Right hindlimb (tissue), 1 donor: ENCODE data around the gene AFAP1L1.

Experiments
- DNase-seq: peaks from one replicate; pipeline ENCODE4 v3.0.0-alpha.2; 2018

Gene AFAP1L1

DNA sequence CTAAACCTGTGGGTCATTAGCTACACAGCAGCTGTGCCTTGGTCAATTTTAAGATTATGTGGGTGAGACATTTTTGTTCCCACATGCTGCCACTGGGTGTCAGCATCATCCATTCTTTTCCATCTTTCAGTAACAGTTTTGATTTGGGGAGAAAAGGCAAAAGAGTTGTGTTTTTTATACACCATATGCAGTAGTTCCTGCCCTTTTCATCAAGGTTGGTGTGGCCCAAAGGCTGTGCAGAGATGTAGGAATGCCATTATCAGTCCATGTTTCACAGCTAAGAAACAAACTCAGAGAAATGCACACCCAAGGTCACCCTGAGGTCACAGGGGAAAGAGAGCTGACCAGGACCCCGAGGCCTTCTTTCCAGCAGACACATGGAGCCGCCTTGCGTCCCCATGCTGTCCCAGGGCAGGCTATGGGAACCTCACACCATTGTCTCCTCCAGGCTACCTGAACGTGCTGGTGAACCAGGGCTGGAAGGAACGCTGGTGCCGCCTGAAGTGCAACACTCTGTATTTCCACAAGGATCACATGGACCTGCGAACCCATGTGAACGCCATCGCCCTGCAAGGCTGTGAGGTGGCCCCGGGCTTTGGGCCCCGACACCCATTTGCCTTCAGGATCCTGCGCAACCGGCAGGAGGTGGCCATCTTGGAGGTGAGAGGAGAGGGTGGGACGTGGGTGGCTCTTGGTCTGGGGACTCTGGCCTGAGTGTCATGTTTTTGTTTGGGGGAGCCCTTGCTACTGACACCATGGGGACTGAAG is 45.8 kb downstream of the AFAP1L1 start:
- peak; percentile 51 for DNase-seq

DNA sequence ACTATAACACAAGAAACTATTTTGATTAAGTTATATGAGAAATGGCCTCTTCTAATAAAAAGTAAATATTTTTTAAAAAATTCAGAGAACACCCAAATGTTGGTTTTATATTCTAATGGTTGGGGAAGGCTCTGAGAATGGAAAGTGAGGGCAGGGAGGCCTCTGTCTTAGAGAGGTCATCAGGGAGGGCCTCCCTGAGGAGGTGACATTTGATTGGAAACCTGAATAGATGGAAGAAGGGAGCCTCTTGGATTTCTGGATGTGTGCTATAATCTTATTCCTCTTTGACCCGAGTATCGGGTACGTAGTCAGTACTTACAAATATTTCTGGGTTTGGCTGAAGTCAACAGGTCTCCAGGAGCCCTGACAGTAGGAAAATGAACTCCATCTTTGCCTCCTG is 47.5 kb downstream of the AFAP1L1 start:
- DNase-seq: no peak

- peak; percentile 88 for DNase-seq
Measured at GRCh38 chr5:149320791-149321330, 49.2 kb downstream of the AFAP1L1 start.

- no peak for DNase-seq
Measured at GRCh38 chr5:149322518-149322917, 50.9 kb downstream of the AFAP1L1 start.

DNA sequence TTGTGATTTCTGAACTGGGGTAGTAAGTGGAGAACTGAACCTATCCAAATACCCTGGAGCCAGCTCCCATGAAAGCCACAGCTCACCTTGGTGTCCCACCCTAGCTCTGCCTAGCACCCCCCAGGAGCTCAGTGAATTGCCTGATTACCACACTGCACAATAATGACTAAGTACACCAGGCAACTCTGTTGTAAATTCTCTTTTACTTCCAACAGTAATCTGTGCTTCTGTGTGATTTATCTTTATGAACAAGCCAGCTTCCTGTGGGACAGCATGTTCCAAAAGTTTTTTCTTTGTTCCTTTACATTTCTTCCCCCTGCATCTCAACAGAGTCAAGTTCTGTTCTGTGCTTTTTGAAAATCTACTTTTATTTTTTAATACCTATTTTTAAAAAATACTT is 51.6 kb downstream of the AFAP1L1 start:
- no peak for DNase-seq

DNA sequence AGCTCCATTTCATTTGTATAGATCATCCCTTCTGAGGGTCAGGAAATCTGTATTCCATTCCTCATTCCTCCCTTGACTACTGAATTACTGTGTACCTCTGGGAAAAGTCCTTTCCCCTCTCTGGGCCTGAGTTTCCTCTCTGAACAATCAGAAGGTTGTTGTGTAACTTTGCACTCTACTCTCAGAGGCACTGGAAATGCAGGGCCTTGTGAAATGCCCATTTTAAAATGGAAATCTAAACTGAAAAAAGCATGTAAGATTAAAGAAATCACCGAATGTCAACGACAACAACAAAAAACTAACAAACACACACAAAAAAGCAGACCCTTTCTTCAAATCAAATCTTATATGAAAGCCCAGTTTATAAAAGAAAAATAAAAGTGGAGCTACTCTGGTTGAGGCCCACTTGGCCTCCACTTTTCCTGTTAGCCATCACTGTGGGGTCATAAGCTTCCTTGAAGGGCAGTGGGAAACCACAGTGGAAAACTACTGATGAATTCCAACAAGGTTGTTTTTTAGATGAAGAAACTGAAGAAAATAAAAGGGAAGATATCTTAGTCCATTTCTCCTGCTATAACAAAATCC is 52.1 kb downstream of the AFAP1L1 start:
- no peak for DNase-seq

GRCh38 chr5:149324641-149325040 is 53.0 kb downstream of the AFAP1L1 start:
- no peak for DNase-seq

GRCh38 chr5:149325166-149325735 is 53.6 kb downstream of the AFAP1L1 start:
- DNase-seq: no peak

DNA sequence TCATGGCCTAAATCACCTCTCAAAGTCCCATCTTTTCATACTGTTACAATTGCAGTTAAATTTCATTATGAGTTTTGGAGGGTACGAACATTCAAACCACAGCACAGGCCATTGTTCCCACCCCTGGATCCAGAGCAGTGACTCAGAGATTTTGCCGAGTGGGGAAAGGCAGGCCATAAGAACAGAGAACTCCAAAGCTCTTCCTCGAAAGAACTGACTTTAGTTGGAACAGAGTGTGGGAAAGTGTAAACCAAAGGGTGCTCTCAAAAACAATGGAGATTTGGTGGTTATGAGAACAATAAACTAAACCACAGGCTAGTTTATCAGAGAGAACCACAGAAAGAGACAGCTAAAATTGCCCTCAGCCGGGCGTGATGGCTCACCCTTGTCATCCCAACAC is 54.2 kb downstream of the AFAP1L1 start:
- DNase-seq: no peak

GRCh38 chr5:149326611-149327010 is 55.0 kb downstream of the AFAP1L1 start:
- no peak for DNase-seq

DNA sequence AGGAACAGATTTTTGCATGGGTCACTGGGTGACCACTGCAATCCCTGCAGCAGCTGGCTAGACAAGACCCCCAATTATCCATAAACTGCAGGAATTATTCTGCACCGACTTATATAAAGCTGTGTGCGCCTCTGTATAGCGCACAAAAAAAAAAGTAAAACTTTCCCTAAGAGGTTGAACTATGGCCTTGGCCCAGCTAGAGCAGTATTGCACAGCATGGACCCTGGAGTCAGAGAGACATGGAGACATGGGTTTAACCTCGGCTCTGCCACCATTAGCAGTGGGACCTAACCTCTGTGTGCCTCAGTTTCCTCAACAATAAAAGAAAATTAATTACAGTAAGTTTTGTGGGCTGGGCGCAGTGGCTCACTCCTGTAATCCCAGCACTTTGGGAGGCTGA is 56.5 kb downstream of the AFAP1L1 start:
- DNase-seq: no peak

GRCh38 chr5:149333711-149334443 is 62.2 kb downstream of the AFAP1L1 start:
- no peak for DNase-seq

DNA sequence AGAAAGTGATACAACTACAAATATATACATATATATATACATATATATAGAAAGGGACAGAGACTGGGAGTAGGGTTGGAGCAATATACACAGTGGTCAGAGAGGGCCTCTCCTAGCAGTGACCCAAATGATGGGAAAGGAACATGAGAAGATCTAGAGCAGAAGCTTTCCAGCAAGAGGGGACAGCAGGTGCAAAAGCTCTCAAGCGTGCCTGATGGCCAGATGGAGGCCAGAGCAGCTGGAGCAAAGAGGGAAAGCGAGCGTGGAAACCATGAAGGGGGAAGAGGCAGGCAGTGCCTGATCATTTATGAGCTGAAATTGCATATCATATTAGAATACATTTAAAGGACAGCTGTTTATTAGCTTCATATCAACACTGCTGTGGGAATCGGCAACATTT is 66.1 kb downstream of the AFAP1L1 start:
- peak; percentile 72 for DNase-seq

- DNase-seq: no peak
Measured at GRCh38 chr5:149338364-149338763, 66.7 kb downstream of the AFAP1L1 start.

- no peak for DNase-seq
Measured at GRCh38 chr5:149340920-149341319, 69.3 kb downstream of the AFAP1L1 start.

DNA sequence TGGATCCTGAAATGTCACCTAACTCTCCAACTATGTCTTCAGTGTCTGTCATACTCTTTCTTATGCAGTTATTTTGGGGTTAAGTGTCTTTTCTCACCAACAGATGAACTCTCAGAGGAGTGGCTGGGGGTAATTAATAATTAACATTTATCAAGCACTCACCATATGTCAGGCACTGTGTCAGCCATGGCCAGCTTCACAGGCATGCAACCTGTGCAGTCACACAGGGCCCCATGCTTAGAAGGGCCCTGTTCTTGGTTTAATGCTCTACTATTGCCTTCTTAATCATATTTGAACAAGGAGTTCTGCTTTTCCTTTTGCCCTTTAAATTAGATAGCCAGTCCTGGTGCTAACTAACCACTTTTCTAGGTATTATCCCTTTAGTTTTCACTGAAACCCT is 70.2 kb downstream of the AFAP1L1 start:
- DNase-seq: no peak

DNA sequence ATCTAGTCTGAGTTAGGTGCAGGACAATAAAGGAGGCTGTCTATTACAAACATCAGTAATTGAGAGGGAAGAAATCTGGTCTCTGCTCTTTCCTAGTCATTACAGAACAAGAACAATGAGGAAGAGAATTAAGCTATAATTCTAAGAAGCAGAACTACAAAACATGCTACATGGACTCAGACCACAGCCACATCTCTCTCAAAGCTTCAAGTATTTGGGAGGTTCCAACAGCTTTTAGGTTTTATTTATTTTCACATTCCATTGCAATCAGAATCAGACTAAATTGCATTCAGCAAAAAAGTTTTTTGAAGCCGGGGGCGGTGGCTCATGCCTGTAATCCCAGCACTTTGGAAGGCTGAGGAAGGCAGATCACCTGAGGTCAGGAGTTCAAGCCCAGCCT is 72.5 kb downstream of the AFAP1L1 start:
- DNase-seq: no peak

DNA sequence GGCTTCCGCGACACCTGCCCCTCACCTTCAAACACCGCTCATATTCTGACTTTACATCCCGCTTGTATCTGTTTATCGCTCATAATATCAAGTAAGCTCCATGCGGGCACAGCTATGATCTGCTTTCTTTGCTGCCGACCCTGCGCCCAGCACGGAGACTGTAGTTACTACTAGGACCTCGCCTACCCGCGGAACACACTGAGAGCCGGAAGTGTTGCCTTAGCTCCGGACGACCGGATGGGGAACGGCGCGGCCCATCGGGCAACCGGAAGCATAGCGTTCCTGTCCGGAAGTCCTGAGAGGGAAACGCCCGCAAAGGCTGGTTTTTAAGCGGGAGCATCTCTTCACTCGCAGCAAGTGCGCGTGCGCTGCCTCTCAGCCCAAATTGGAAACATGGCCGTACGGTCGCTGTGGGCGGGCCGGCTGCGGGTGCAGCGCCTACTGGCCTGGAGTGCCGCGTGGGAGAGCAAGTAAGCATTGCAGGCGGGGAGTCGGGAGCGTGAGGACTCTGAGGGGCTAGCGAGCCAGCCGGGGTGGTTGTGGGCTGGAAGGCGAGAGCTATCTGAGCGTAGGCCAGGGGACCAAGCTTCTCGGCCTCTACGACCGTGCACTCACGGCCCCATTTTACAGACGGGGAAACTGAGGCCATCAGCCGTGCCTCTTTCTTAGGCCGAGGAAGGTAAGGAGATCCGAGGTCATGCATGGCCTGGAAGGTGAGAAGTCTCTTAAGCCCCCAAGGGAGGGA is 73.7 kb downstream of the AFAP1L1 start, which contains the start of gene GRPEL2:
Gene GRPEL2, plus strand, starts transcription at position 353 of the 745 bp plus-strand sequence. Its CDS starts 41 bp downstream, at position 394.
- DNase-seq: peak; percentile 98

DNA sequence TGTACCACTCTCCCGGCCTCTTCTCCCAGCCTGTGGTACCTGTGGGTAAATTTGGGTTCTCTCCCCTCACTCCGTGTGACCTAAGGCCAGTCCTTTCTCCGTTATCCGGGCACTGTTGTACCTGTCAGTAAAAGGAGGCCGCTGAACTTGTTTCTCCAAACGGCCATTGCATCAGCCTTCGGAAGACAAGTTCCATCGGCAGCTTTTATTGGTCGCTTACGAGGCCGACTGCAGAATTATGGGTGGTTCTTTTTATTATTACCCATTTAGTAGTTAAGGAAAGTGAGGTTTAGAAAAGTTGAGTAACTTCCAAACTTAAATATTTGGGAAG is 74.2 kb downstream of the AFAP1L1 start:
- no peak for DNase-seq

- no peak for DNase-seq
Measured at GRCh38 chr5:149348518-149348917, 76.9 kb downstream of the AFAP1L1 start.

DNA sequence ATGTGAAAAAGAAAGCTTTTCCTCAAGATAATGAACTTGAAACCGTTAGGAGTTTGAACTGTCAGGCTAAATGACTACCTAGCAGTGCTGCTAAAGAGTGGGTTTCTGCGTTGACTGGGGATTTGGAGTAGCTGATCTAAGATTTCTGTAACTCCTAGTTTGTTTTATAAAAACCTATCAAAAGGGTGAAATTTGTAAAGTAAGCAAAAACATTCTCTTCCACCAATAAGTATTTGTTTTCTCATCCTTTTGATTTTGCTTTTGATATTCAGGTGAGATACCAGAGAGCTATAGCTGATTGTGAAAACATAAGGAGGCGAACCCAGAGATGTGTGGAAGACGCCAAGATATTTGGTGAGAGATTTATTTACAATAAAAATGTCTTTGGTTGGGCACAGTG is 77.7 kb downstream of the AFAP1L1 start:
- no peak for DNase-seq

- DNase-seq: no peak
Measured at GRCh38 chr5:149352169-149352568, 80.5 kb downstream of the AFAP1L1 start.

DNA sequence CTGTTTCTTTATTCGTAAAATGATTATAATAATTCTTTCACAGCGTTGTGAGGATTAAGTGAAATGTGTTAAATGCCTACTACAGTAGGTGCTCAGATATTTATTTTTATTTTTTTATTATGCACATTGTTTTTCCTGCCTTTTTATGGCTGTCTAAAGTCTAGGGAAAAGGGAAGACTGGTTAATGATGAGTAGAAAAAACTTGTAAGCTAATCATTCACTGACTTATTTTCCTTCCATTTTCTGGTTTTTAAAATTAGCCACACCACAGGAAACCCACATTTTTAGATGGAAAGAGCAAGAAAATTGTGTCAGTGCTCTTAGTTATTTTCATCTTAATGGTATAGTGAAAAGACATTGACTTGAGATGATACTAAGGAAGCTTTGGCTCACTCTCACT is 82.3 kb downstream of the AFAP1L1 start:
- DNase-seq: no peak
